ENCODE data around the gene DYNLT3. TPM values are rescaled to one million over a fixed set of nuclear protein-coding genes. Genes with fewer than 3 reads are reported as not detected.

The DYNLT3 gene
- total RNA-seq: 34.5 and 44.4 TPM in 2 replicates

GRCh38 chrX:37846934-37847732 is at the start of gene DYNLT3:
Gene DYNLT3 (minus strand): TSS chrX:37847571. CDS start chrX:37847510, 61 bp downstream.

Other genes with a start within 250 kb of the DYNLT3 start
- 0.28 and 0.49 TPM in 2 replicates for gene XK, start 161.8 kb downstream of the DYNLT3 start, total RNA-seq
- not detected in 2 replicates for gene CYBB, start 67.5 kb downstream of the DYNLT3 start, total RNA-seq
- gene SYTL5, start 159.0 kb upstream of the DYNLT3 start, total RNA-seq: 2.7 and 3.4 TPM in 2 replicates